H1 (cell line): ENCODE measurements around the gene CTNNA3. TPM values are rescaled to one million over a fixed set of nuclear protein-coding genes. Genes with fewer than 3 reads are reported as not detected.

Experiments used
- CTCF ChIA-PET: fragments of 300-600 bp; sonication (Branson Sonifier 250); formaldehyde crosslinking; loops from one replicate; lab custom pipeline; 2021; ENCODE audit not compliant: partially characterized antibody; lab: Charles Lee
- POLR2A ChIA-PET: fragments of 300-600 bp; sonication (Branson Sonifier 250); formaldehyde crosslinking; loops from one replicate; lab custom pipeline; 2021; ENCODE audit warnings: inconsistent platforms; ENCODE audit not compliant: partially characterized antibody; lab: Charles Lee
- DNase-seq, 2 experiments: peaks; one replicate each; pipeline versions ENCODE4 v3.0.0 to v3.0.0-alpha.2; 2010 to 2022; ENCODE audit warnings: low spot score in 2 of 2, low read depth in 1 of 2, mixed read lengths in 1 of 2
- FAIRE-seq: peaks from 2 replicates; lab custom pipeline; 2011; peaks lifted over from hg19 to GRCh38; lab: Jason Lieb, UNC
- H2AFZ ChIP-seq: 2 replicates; pipeline ENCODE4 v1.8.1; 2012; ENCODE audit warnings: low read length, inconsistent platforms
- H2AK5ac ChIP-seq: 2 replicates; pipeline ENCODE4 v1.6.1; 2013; ENCODE audit warnings: low read depth, low read length
- H2BK120ac ChIP-seq: replicated peaks from 2 replicates; pipeline ENCODE3; 2013; ENCODE audit warnings: low read depth, low read length, inconsistent platforms
- H2BK12ac ChIP-seq: 2 replicates; pipeline ENCODE4 v1.6.1; 2013; ENCODE audit warnings: low read depth, low read length
- H2BK15ac ChIP-seq: 2 replicates; pipeline ENCODE4 v1.6.1; 2013; ENCODE audit warnings: low read length
- H2BK20ac ChIP-seq: 2 replicates; pipeline ENCODE4 v1.6.1; 2013; ENCODE audit warnings: low read length
- H2BK5ac ChIP-seq: 2 replicates; pipeline ENCODE4 v1.6.1; 2013; ENCODE audit warnings: low read depth, low read length
- H3K14ac ChIP-seq: 2 replicates; pipeline ENCODE4 v1.6.1; 2013; ENCODE audit warnings: inconsistent platforms; ENCODE audit not compliant: insufficient read length
- H3K18ac ChIP-seq: 2 replicates; pipeline ENCODE4 v1.6.1; 2013; ENCODE audit warnings: low read length; ENCODE audit errors: extremely low read depth
- H3K23ac ChIP-seq: 2 replicates; pipeline ENCODE4 v1.6.1; 2013; ENCODE audit warnings: inconsistent platforms; ENCODE audit not compliant: insufficient read length
- H3K23me2 ChIP-seq: 2 replicates; pipeline ENCODE4 v1.6.1; 2013; ENCODE audit warnings: low read depth, low read length
- H3K27ac ChIP-seq: 2 replicates; pipeline ENCODE4 v1.6.1; 2011; ENCODE audit warnings: low read depth, low read length, inconsistent platforms
- H3K27me3 ChIP-seq, 4 experiments: replicated peaks in 1 of 4; 1 replicate in 1 of 4; 2 replicates in 3 of 4; pipeline versions ENCODE4 v1.6.1 to v1.8.1; 2011 to 2013; ENCODE audit warnings: low read length in 3 of 4, mild to moderate bottlenecking in 3 of 4, inconsistent platforms in 2 of 4, mixed read lengths in 2 of 4, moderate library complexity in 1 of 4; ENCODE audit not compliant: control insufficient read depth in 3 of 4, insufficient read depth in 3 of 4; ENCODE audit errors: extremely low read depth in 1 of 4
- H3K36me3 ChIP-seq, 4 experiments: 2 replicates each; pipeline versions ENCODE4 v1.6.1 to v1.8.1; 2011 to 2013; ENCODE audit warnings: mild to moderate bottlenecking in 4 of 4, low read length in 3 of 4, moderate library complexity in 2 of 4, control low read depth in 1 of 4, inconsistent platforms in 1 of 4; ENCODE audit not compliant: insufficient read depth in 4 of 4, control insufficient read depth in 2 of 4
- H3K4ac ChIP-seq: replicated peaks from 2 replicates; pipeline ENCODE3; 2013; ENCODE audit warnings: low read length, low read depth, mixed read lengths, inconsistent platforms; ENCODE audit not compliant: insufficient read length
- H3K4me1 ChIP-seq, 4 experiments: replicated peaks in 1 of 4; 1 replicate in 1 of 4; 2 replicates in 3 of 4; pipeline versions ENCODE4 v1.6.1 to v1.8.1; 2011 to 2013; ENCODE audit warnings: low read length in 3 of 4, inconsistent platforms in 2 of 4, mixed read lengths in 1 of 4; ENCODE audit not compliant: insufficient read depth in 4 of 4, control insufficient read depth in 3 of 4
- H3K4me2 ChIP-seq, 2 experiments: 2 replicates each; pipeline versions ENCODE4 v1.6.1 to v1.8.1; 2011 to 2013; ENCODE audit warnings: low read depth in 2 of 2, low read length in 2 of 2, control low read depth in 1 of 2, inconsistent platforms in 1 of 2, mild to moderate bottlenecking in 1 of 2; ENCODE audit not compliant: insufficient read depth in 1 of 2
- H3K4me3 ChIP-seq, 4 experiments: fragments of 200-600, 300-600 bp in 1 of 4; sonication (generic), shearing (Covaris generic), sonication (Bioruptor Twin) in 1 of 4; 2 replicates each; pipeline versions ENCODE4 v1.5.1 to v1.8.1; 2011 to 2016; ENCODE audit warnings: low read length in 4 of 4, low read depth in 3 of 4, control low read depth in 2 of 4, inconsistent platforms in 2 of 4, mild to moderate bottlenecking in 2 of 4, mixed read lengths in 1 of 4, moderate library complexity in 1 of 4; ENCODE audit not compliant: insufficient read depth in 2 of 4; ENCODE audit errors: extremely low read depth in 1 of 4
- H3K56ac ChIP-seq: replicated peaks from 2 replicates; pipeline ENCODE3; 2013; ENCODE audit warnings: low read depth, mild to moderate bottlenecking, mixed read lengths, low read length, inconsistent platforms; ENCODE audit not compliant: insufficient read length
- H3K79me1 ChIP-seq: 2 replicates; pipeline ENCODE4 v1.6.1; 2013; ENCODE audit warnings: low read depth, low read length, control low read depth
- H3K79me2 ChIP-seq, 2 experiments: 2 replicates each; pipeline versions ENCODE4 v1.6.1 to v1.8.1; 2012 to 2013; ENCODE audit warnings: low read length in 2 of 2, mild to moderate bottlenecking in 2 of 2, inconsistent platforms in 1 of 2; ENCODE audit not compliant: insufficient read depth in 2 of 2, control insufficient read depth in 1 of 2
- H3K9ac ChIP-seq, 4 experiments: replicated peaks in 1 of 4; 1 replicate in 1 of 4; 2 replicates in 3 of 4; pipeline versions ENCODE4 v1.6.1 to v1.8.1; 2011 to 2013; ENCODE audit warnings: low read depth in 3 of 4, low read length in 3 of 4, control low read depth in 2 of 4, mild to moderate bottlenecking in 2 of 4, moderate library complexity in 2 of 4, inconsistent platforms in 1 of 4; ENCODE audit errors: extremely low read depth in 1 of 4
- H3K9me3 ChIP-seq, 2 experiments: 2 replicates each; pipeline versions ENCODE4 v1.6.1 to v1.8.1; 2012 to 2013; ENCODE audit warnings: mild to moderate bottlenecking in 2 of 2, moderate library complexity in 2 of 2, control low read depth in 1 of 2, inconsistent platforms in 1 of 2, low read depth in 1 of 2, low read length in 1 of 2, mixed read lengths in 1 of 2; ENCODE audit not compliant: insufficient read depth in 2 of 2
- H4K20me1 ChIP-seq, 2 experiments: replicated peaks in 1 of 2; 2 replicates each; pipeline versions ENCODE3 to v1.8.1; 2011 to 2013; ENCODE audit warnings: inconsistent platforms in 2 of 2, low read length in 2 of 2, mild to moderate bottlenecking in 1 of 2; ENCODE audit not compliant: insufficient read depth in 2 of 2, control insufficient read depth in 1 of 2
- H4K5ac ChIP-seq: 2 replicates; pipeline ENCODE4 v1.6.1; 2013; ENCODE audit warnings: low read length, low read depth, mixed read lengths, inconsistent platforms; ENCODE audit not compliant: insufficient read length
- H4K8ac ChIP-seq: 2 replicates; pipeline ENCODE4 v1.8.0; 2013; ENCODE audit warnings: mild to moderate bottlenecking, moderate library complexity, low read length, inconsistent platforms; ENCODE audit not compliant: insufficient read depth; ENCODE audit errors: extremely low read depth
- H4K91ac ChIP-seq: replicated peaks from 2 replicates; pipeline ENCODE3; 2013; ENCODE audit warnings: low read length, mixed read lengths, inconsistent platforms; ENCODE audit not compliant: insufficient read length
- ATF2 ChIP-seq: IDR thresholded peaks from 2 replicates; pipeline ENCODE4 v1.6.1; 2012; ENCODE audit warnings: low read length, inconsistent platforms
- ATF3 ChIP-seq: IDR thresholded peaks from 2 replicates; pipeline ENCODE4 v1.6.1; 2011; ENCODE audit warnings: low read depth, mild to moderate bottlenecking, low read length; ENCODE audit not compliant: insufficient read depth
- EGR1 ChIP-seq: IDR thresholded peaks from 2 replicates; pipeline ENCODE4 v1.6.1; 2011; ENCODE audit warnings: low read depth, low read length, borderline replicate concordance
- EZH2 ChIP-seq: fragments of 200-600 bp; sonication (generic); IDR thresholded peaks from 2 replicates; pipeline ENCODE4 v1.7.1; 2012; ENCODE audit warnings: low read depth, mild to moderate bottlenecking, moderate library complexity, low read length, inconsistent platforms; ENCODE audit not compliant: severe bottlenecking
- KDM4A ChIP-seq: IDR thresholded peaks from one replicate; pipeline ENCODE4 v1.7.1; 2012; ENCODE audit warnings: low read depth, mild to moderate bottlenecking, moderate library complexity, low read length, inconsistent platforms; ENCODE audit not compliant: severe bottlenecking
- MAFK ChIP-seq: IDR thresholded peaks from 2 replicates; pipeline ENCODE4 v1.6.1; 2012; ENCODE audit warnings: low read depth, mild to moderate bottlenecking, improper control_type of control experiment, low read length
- MAX ChIP-seq: IDR thresholded peaks from 2 replicates; pipeline ENCODE4 v1.6.1; 2012; ENCODE audit warnings: inconsistent platforms
- NRF1 ChIP-seq: IDR thresholded peaks from 2 replicates; pipeline ENCODE4 v1.6.1; 2011; ENCODE audit warnings: mild to moderate bottlenecking, low read depth, low read length, improper control_type of control experiment
- RNF2 ChIP-seq: fragments of 200-900, 300-1000 bp; sonication (generic); IDR thresholded peaks from 2 replicates; pipeline ENCODE4 v1.7.1; 2016; ENCODE audit warnings: borderline replicate concordance, low read depth, mild to moderate bottlenecking, antibody characterized with exemption, low read length; ENCODE audit not compliant: poor library complexity, severe bottlenecking; ENCODE audit errors: missing control alignments
- RXRA ChIP-seq: IDR thresholded peaks from 2 replicates; pipeline ENCODE4 v1.6.1; 2011; ENCODE audit warnings: low read depth, mild to moderate bottlenecking, low read length, moderate library complexity; ENCODE audit not compliant: insufficient read depth
- SIRT6 ChIP-seq: IDR thresholded peaks from one replicate; pipeline ENCODE4 v1.7.1; 2012; ENCODE audit warnings: low read length, inconsistent platforms
- WGBS, 2 experiments: shearing (Covaris generic) in 1 of 2; methylation state at CpG; one replicate each; pipeline versions ENCODE4 v1.1.6 to v1.1.7; 2013 to 2015; ENCODE audit warnings: low lambda C conversion rate in 2 of 2, mixed read lengths in 2 of 2, inconsistent platforms in 1 of 2, low coverage in 1 of 2, missing lambda C conversion rate in 1 of 2; ENCODE audit not compliant: insufficient replicate concordance in 2 of 2, insufficient coverage in 1 of 2, insufficient read length in 1 of 2; ENCODE audit errors: extremely low coverage in 1 of 2, missing lambda C conversion rate in 1 of 2; 5-methylcytosine and 5-hydroxymethylcytosine counted together
- polyA plus RNA-seq, 7 experiments: library from polyadenylated mRNA; depleted of rRNA in 3 of 7; stranded (reverse) in 5 of 7; unstranded in 2 of 7; fragments of >200 nt in 5 of 7; fragments of 200-250 nt in 2 of 7; gene quantifications; 1 replicate in 5 of 7; 2 replicates in 1 of 7; 4 replicates in 1 of 7; pipeline versions ENCODE4 v1.2.1 to v1.2.3, GENCODE V29; 2011 to 2013; ENCODE audit warnings: missing spikeins in 2 of 7, mixed read lengths in 2 of 7
- total RNA-seq: library from RNA; stranded (reverse); fragmentation: NEBNext Ultra II Directional; extraction: Animal tissue kit (Norgen Biotek cat#: 25700); gene quantifications from 2 replicates; pipeline ENCODE4 v1.2.1, GENCODE V29; 2021

Gene CTNNA3
- total and polyA plus RNA-seq, 2 of the 8 experiments (the other 6 are each of a cell fraction or from before 2014, with no cell fraction given): 1.3 to 1.5 TPM

GRCh38 chr10:67015225-67015624 lies 680.8 kb downstream of the CTNNA3 start:
- FAIRE-seq (no peak), DNase-seq (no peak)
- ChIA-PET POLR2A (no interaction called here), CTCF (no interaction called here)
- no peak overlapping the region for H3K56ac ChIP-seq
- H3K23ac ChIP-seq: no peak overlapping the region
- H4K5ac ChIP-seq: no peak overlapping the region
- H3K27me3 ChIP-seq: no peaks in the 10 kb centered on the region
- no peak overlapping the region for H2AK5ac ChIP-seq
- no peak overlapping the region for H3K14ac ChIP-seq
- no peak overlapping the region for H3K4me3 ChIP-seq
- no peaks in the 10 kb centered on the region for H3K23me2 ChIP-seq
- H2BK20ac ChIP-seq: no peak overlapping the region
- H3K27ac ChIP-seq: no peak overlapping the region
- H3K9me3 ChIP-seq: no peaks in the 10 kb centered on the region
- no peak overlapping the region for H2BK120ac ChIP-seq
- no peak overlapping the region for H4K91ac ChIP-seq
- no peak overlapping the region for H3K9ac ChIP-seq
- H2AFZ ChIP-seq: no peak overlapping the region
- H4K20me1 ChIP-seq: no peaks in the 10 kb centered on the region
- H3K4me1 ChIP-seq: no peaks in the 10 kb centered on the region
- H3K36me3 ChIP-seq: no peaks in the 10 kb centered on the region
- no peaks in the 10 kb centered on the region for H3K79me1 ChIP-seq
- no peak overlapping the region for H3K18ac ChIP-seq
- 88% methylated on average over 1 of the region's 1 CpG; no CpG with 5 or more reads in 1 of the 2 experiments for WGBS, 2 experiments
- no peak overlapping the region for H2BK12ac ChIP-seq
- no peak overlapping the region for H2BK15ac ChIP-seq
- H4K8ac ChIP-seq: no peak overlapping the region
- no peaks in the 10 kb centered on the region for H3K79me2 ChIP-seq
- no peak overlapping the region for H2BK5ac ChIP-seq
- no peak overlapping the region for H3K4me2 ChIP-seq
- H3K4ac ChIP-seq: no peak overlapping the region
- TF ChIP-seq RNF2 (no peak), SIRT6 (no peak), ATF3 (no peak), NRF1 (no peak), EGR1 (no peak), RXRA (no peak), EZH2 (no peak), MAX (no peak), ATF2 (no peak), KDM4A (no peak), MAFK (no peak)
